ENCODE data around the gene ULK4.

ULK4 gene

GRCh38 chr3:41346698-41347270 is 615.1 kb downstream of the ULK4 start:
- no peak for TF ChIP-seq CTCF (IDR thresholded peaks at IDR 0.05; ENCODE audit: control insufficient read depth, insufficient read depth, low read depth, low read length, missing control alignments)
- no peak for DNase-seq (ENCODE audit: low read depth)
- H3K4me3 ChIP-seq (ENCODE audit: control insufficient read depth, low read depth, low read length): no peak overlapping the region

- DNase-seq (ENCODE audit: low read depth): no peak
- no peak for TF ChIP-seq CTCF (IDR thresholded peaks at IDR 0.05; ENCODE audit: control insufficient read depth, insufficient read depth, low read depth, low read length, missing control alignments)
- no peak overlapping the region for H3K4me3 ChIP-seq (ENCODE audit: control insufficient read depth, low read depth, low read length)
These were observed 616.1 kb downstream of the ULK4 start for GRCh38 chr3:41345788-41346187.

- no peak overlapping the region for H3K4me3 ChIP-seq (ENCODE audit: control insufficient read depth, low read depth, low read length)
- TF ChIP-seq CTCF (IDR thresholded peaks at IDR 0.05; ENCODE audit: control insufficient read depth, insufficient read depth, low read depth, low read length, missing control alignments): no peak
- DNase-seq (ENCODE audit: low read depth): no peak
These were observed 622.1 kb downstream of the ULK4 start for GRCh38 chr3:41339758-41340157.

- DNase-seq (ENCODE audit: low read depth): no peak
- no peak for TF ChIP-seq CTCF (IDR thresholded peaks at IDR 0.05; ENCODE audit: control insufficient read depth, insufficient read depth, low read depth, low read length, missing control alignments)
- H3K4me3 ChIP-seq (ENCODE audit: control insufficient read depth, low read depth, low read length): no peak overlapping the region
These were observed 623.6 kb downstream of the ULK4 start for GRCh38 chr3:41338276-41338675.

- no peak for TF ChIP-seq CTCF (IDR thresholded peaks at IDR 0.05; ENCODE audit: control insufficient read depth, insufficient read depth, low read depth, low read length, missing control alignments)
- no peak overlapping the region for H3K4me3 ChIP-seq (ENCODE audit: control insufficient read depth, low read depth, low read length)
- DNase-seq (ENCODE audit: low read depth): no peak
These were observed 627.5 kb downstream of the ULK4 start for GRCh38 chr3:41334426-41334825.

GRCh38 chr3:41331041-41331440 is 630.9 kb downstream of the ULK4 start:
- H3K4me3 ChIP-seq (ENCODE audit: control insufficient read depth, low read depth, low read length): no peak overlapping the region
- no peak for DNase-seq (ENCODE audit: low read depth)
- no peak for TF ChIP-seq CTCF (IDR thresholded peaks at IDR 0.05; ENCODE audit: control insufficient read depth, insufficient read depth, low read depth, low read length, missing control alignments)

- no peak for DNase-seq (ENCODE audit: low read depth)
- TF ChIP-seq CTCF (IDR thresholded peaks at IDR 0.05; ENCODE audit: control insufficient read depth, insufficient read depth, low read depth, low read length, missing control alignments): no peak
- no peak overlapping the region for H3K4me3 ChIP-seq (ENCODE audit: control insufficient read depth, low read depth, low read length)
These were observed 631.4 kb downstream of the ULK4 start for GRCh38 chr3:41330465-41330864.
